Measurements from ENCODE around the gene ARMH2. TPM values are rescaled to one million over a fixed set of nuclear protein-coding genes. Genes with fewer than 3 reads are reported as not detected.

ARMH2 gene
- total and polyA plus RNA-seq, 4 donors: not detected

DNA sequence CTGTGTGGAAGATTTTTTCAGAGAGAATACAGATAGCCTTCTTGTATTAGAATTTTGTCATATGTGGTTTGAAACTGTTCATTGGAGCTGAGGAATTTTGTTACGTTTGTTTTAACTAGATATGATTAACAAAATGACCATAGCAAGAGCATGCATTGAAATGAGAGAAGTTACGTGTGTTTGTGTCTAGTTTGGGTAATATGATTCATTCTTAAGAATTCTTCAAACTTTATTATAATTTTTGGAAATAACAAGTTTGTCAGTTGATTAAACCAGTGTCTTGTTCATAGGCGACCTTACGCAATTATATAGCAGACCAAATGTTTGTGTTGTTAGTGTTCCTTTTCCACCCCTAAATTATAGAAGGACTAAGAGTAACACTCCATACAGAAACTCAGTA, 18.5 kb downstream of the ARMH2 start:
- Histone ChIP-seq H3K4me1 (ENCODE audit: control insufficient read depth in 4 of 4, insufficient read depth in 4 of 4, low read length in 3 of 4) (peaks cover 5 to 25% (median 12%) of the 10 kb centered on the region in 4 donors), H3K36me3 (ENCODE audit: control insufficient read depth in 4 of 4, insufficient read depth in 3 of 4, low read depth in 1 of 4, low read length in 3 of 4) (peaks cover 2 to 24% (median 5%) of the 10 kb centered on the region in 4 donors), H3K27ac (ENCODE audit: low read depth in 1 of 2, low read length in 2 of 2) (no peak overlapping the region), H3K9ac (ENCODE audit: low read depth in 1 of 2, low read length in 2 of 2) (no peak overlapping the region), H3K9me3 (ENCODE audit: control insufficient read depth in 4 of 4, low read length in 3 of 4) (no peaks in the 10 kb centered on the region), H3K4me3 (ENCODE audit: low read depth in 1 of 3, low read length in 3 of 3) (no peak overlapping the region), H3K27me3 (ENCODE audit: control insufficient read depth in 4 of 4, insufficient read depth in 4 of 4, low read length in 3 of 4) (no peaks in the 10 kb centered on the region)
- no peak for DNase-seq (ENCODE audit: low spot score)
- WGBS: 88% methylated on average over 4 of the region's 4 CpGs
- no peak for TF ChIP-seq GABPA (IDR thresholded peaks at IDR 0.05 in 1 of 2, conservative IDR thresholded peaks at IDR 0.05 in 1 of 2)

DNA sequence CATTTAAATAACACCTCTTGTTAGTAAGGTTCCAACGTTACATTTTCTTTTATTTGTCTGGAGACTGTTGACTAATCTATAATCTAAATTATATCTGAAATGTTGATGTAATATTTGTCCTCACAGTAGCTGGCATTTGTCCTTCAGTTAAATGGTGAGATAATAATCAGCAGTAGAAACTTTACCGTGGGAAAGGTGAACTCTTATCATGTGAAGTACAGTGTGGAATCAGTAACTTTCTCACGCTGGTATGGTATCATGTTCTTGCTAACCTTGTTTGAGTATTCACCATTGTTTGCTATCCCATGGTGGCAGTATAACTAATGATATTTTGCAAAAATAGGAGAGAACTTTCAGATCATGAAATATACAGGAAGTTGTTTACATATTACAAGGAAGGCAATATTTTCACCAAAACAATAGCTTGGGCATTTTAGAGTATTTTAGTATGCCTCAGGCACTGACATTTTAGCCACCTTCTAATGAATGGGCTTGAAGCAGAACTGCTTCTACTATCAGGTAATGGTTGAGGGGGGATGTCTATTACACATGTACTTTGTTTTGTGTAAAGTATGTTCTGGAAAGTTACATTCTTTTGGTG, 19.2 kb downstream of the ARMH2 start:
- TF ChIP-seq SP1 (IDR thresholded peaks at IDR 0.05) (no peak), FOXA1 (IDR thresholded peaks at IDR 0.05) (no peak), JUND (IDR thresholded peaks at IDR 0.05) (no peak), EGR1 (IDR thresholded peaks at IDR 0.05; ENCODE audit: low read depth in 2 of 2) (no peak), YY1 (IDR thresholded peaks at IDR 0.05) (peak; percentile 27)
- TF ChIP-seq, protein P1, sequence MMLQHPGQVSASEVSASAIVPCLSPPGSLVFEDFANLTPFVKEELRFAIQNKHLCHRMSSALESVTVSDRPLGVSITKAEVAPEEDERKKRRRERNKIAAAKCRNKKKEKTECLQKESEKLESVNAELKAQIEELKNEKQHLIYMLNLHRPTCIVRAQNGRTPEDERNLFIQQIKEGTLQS (IDR thresholded peaks at IDR 0.05): no peak
- TF ChIP-seq, protein P2, sequence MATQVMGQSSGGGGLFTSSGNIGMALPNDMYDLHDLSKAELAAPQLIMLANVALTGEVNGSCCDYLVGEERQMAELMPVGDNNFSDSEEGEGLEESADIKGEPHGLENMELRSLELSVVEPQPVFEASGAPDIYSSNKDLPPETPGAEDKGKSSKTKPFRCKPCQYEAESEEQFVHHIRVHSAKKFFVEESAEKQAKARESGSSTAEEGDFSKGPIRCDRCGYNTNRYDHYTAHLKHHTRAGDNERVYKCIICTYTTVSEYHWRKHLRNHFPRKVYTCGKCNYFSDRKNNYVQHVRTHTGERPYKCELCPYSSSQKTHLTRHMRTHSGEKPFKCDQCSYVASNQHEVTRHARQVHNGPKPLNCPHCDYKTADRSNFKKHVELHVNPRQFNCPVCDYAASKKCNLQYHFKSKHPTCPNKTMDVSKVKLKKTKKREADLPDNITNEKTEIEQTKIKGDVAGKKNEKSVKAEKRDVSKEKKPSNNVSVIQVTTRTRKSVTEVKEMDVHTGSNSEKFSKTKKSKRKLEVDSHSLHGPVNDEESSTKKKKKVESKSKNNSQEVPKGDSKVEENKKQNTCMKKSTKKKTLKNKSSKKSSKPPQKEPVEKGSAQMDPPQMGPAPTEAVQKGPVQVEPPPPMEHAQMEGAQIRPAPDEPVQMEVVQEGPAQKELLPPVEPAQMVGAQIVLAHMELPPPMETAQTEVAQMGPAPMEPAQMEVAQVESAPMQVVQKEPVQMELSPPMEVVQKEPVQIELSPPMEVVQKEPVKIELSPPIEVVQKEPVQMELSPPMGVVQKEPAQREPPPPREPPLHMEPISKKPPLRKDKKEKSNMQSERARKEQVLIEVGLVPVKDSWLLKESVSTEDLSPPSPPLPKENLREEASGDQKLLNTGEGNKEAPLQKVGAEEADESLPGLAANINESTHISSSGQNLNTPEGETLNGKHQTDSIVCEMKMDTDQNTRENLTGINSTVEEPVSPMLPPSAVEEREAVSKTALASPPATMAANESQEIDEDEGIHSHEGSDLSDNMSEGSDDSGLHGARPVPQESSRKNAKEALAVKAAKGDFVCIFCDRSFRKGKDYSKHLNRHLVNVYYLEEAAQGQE (IDR thresholded peaks at IDR 0.05): no peak
- DNase-seq (ENCODE audit: low spot score): no peak
- no peak overlapping the region for H3K4me3 ChIP-seq (ENCODE audit: low read depth in 1 of 3, low read length in 3 of 3)
- H3K36me3 ChIP-seq (ENCODE audit: control insufficient read depth in 4 of 4, insufficient read depth in 3 of 4, low read depth in 1 of 4, low read length in 3 of 4): peaks cover 2 to 17% (median 4%) of the 10 kb centered on the region in 4 donors
- no peaks in the 10 kb centered on the region for H3K27me3 ChIP-seq (ENCODE audit: control insufficient read depth in 4 of 4, insufficient read depth in 4 of 4, low read length in 3 of 4)
- 18% methylated on average over 3 of the region's 3 CpGs for WGBS
- peaks cover 5 to 26% (median 13%) of the 10 kb centered on the region in 4 donors for H3K4me1 ChIP-seq (ENCODE audit: control insufficient read depth in 4 of 4, insufficient read depth in 4 of 4, low read length in 3 of 4)
- no peak overlapping the region for H3K27ac ChIP-seq (ENCODE audit: low read depth in 1 of 2, low read length in 2 of 2)
- no peak overlapping the region for H3K9ac ChIP-seq (ENCODE audit: low read depth in 1 of 2, low read length in 2 of 2)
- no peaks in the 10 kb centered on the region for H3K9me3 ChIP-seq (ENCODE audit: control insufficient read depth in 4 of 4, low read length in 3 of 4)

DNA sequence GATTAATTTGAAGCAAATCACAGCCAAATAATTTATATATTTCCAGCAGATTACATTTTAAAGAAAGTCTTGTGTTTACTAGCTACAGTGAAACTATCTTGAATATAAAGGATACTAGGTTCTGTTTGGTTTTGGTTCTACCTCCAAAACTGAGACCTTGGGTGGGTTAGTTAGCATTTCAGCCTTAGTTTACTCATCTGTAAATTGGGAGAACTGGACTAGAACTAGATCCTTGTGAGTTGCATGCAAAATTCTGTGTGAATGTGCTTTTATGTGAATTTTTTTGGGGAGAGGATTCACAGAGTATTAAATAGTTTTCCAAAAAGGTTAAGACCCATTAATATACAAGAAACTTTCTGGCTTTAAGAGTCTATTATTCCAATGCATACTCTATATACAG, 19.8 kb downstream of the ARMH2 start:
- Histone ChIP-seq H3K9me3 (ENCODE audit: control insufficient read depth in 4 of 4, low read length in 3 of 4) (no peaks in the 10 kb centered on the region), H3K4me3 (ENCODE audit: low read depth in 1 of 3, low read length in 3 of 3) (no peak overlapping the region), H3K27ac (ENCODE audit: low read depth in 1 of 2, low read length in 2 of 2) (no peak overlapping the region), H3K9ac (ENCODE audit: low read depth in 1 of 2, low read length in 2 of 2) (no peak overlapping the region), H3K36me3 (ENCODE audit: control insufficient read depth in 4 of 4, insufficient read depth in 3 of 4, low read depth in 1 of 4, low read length in 3 of 4) (peaks cover 2 to 12% (median 3%) of the 10 kb centered on the region in 4 donors), H3K27me3 (ENCODE audit: control insufficient read depth in 4 of 4, insufficient read depth in 4 of 4, low read length in 3 of 4) (no peaks in the 10 kb centered on the region), H3K4me1 (ENCODE audit: control insufficient read depth in 4 of 4, insufficient read depth in 4 of 4, low read length in 3 of 4) (peaks cover 5 to 30% (median 16%) of the 10 kb centered on the region in 4 donors)
- DNase-seq (ENCODE audit: low spot score): no peak
- no peak for TF ChIP-seq YY1 (IDR thresholded peaks at IDR 0.05)
- TF ChIP-seq, protein P3, sequence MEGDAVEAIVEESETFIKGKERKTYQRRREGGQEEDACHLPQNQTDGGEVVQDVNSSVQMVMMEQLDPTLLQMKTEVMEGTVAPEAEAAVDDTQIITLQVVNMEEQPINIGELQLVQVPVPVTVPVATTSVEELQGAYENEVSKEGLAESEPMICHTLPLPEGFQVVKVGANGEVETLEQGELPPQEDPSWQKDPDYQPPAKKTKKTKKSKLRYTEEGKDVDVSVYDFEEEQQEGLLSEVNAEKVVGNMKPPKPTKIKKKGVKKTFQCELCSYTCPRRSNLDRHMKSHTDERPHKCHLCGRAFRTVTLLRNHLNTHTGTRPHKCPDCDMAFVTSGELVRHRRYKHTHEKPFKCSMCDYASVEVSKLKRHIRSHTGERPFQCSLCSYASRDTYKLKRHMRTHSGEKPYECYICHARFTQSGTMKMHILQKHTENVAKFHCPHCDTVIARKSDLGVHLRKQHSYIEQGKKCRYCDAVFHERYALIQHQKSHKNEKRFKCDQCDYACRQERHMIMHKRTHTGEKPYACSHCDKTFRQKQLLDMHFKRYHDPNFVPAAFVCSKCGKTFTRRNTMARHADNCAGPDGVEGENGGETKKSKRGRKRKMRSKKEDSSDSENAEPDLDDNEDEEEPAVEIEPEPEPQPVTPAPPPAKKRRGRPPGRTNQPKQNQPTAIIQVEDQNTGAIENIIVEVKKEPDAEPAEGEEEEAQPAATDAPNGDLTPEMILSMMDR (IDR thresholded peaks at IDR 0.05; ENCODE audit: low read depth, low read length, missing input control): no peak
- TF ChIP-seq RAD21 (IDR thresholded peaks at IDR 0.05): no peak
- TF ChIP-seq, protein P4, sequence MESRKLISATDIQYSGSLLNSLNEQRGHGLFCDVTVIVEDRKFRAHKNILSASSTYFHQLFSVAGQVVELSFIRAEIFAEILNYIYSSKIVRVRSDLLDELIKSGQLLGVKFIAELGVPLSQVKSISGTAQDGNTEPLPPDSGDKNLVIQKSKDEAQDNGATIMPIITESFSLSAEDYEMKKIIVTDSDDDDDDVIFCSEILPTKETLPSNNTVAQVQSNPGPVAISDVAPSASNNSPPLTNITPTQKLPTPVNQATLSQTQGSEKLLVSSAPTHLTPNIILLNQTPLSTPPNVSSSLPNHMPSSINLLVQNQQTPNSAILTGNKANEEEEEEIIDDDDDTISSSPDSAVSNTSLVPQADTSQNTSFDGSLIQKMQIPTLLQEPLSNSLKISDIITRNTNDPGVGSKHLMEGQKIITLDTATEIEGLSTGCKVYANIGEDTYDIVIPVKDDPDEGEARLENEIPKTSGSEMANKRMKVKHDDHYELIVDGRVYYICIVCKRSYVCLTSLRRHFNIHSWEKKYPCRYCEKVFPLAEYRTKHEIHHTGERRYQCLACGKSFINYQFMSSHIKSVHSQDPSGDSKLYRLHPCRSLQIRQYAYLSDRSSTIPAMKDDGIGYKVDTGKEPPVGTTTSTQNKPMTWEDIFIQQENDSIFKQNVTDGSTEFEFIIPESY (IDR thresholded peaks at IDR 0.05): no peak
- TF ChIP-seq, protein P1 (IDR thresholded peaks at IDR 0.05): no peak
- no peak for TF ChIP-seq TAF1 (conservative IDR thresholded peaks at IDR 0.05)
- no peak for TF ChIP-seq NR2F2 (IDR thresholded peaks at IDR 0.05)
- no peak for TF ChIP-seq SP1 (IDR thresholded peaks at IDR 0.05)
- TF ChIP-seq, protein P5, sequence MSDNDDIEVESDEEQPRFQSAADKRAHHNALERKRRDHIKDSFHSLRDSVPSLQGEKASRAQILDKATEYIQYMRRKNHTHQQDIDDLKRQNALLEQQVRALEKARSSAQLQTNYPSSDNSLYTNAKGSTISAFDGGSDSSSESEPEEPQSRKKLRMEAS (IDR thresholded peaks at IDR 0.05): no peak
- TF ChIP-seq, protein P2 (IDR thresholded peaks at IDR 0.05): no peak
- no peak for TF ChIP-seq GABPA (IDR thresholded peaks at IDR 0.05 in 1 of 2, conservative IDR thresholded peaks at IDR 0.05 in 1 of 2)
- TF ChIP-seq FOXA1 (IDR thresholded peaks at IDR 0.05): no peak
